CD4-positive, alpha-beta T cell treated with Interleukin-4 for 4 hours (primary cell): ENCODE results near the gene CCL22.

ENCODE experiments used
- DNase-seq: peaks from one replicate; pipeline ENCODE4 v3.0.0-alpha.2; 2020

Gene CCL22

GRCh38 chr16:57377080-57377841 lies 18.7 kb downstream of the CCL22 start:
- no peak for DNase-seq

- no peak for DNase-seq
Measured at GRCh38 chr16:57379579-57379978, 21.0 kb downstream of the CCL22 start.

GRCh38 chr16:57380671-57381462 lies 22.3 kb downstream of the CCL22 start:
- no peak for DNase-seq

GRCh38 chr16:57381791-57382534 lies 23.4 kb downstream of the CCL22 start:
- DNase-seq = no peak

- no peak for DNase-seq
Measured at GRCh38 chr16:57382535-57383275, 24.1 kb downstream of the CCL22 start.

GRCh38 chr16:57383276-57384247 lies 25.0 kb downstream of the CCL22 start:
- DNase-seq = no peak

- DNase-seq = no peak
Measured at GRCh38 chr16:57384248-57385070, 25.9 kb downstream of the CCL22 start.

- DNase-seq = no peak
Measured at GRCh38 chr16:57385083-57385482, 26.5 kb downstream of the CCL22 start.

- no peak for DNase-seq
Measured at GRCh38 chr16:57386381-57386951, 27.9 kb downstream of the CCL22 start.

- no peak for DNase-seq
Measured at GRCh38 chr16:57387598-57388354, 29.2 kb downstream of the CCL22 start.

- no peak for DNase-seq
Measured at GRCh38 chr16:57388359-57389086, 29.9 kb downstream of the CCL22 start.

- no peak for DNase-seq
Measured at GRCh38 chr16:57389087-57389468, 30.5 kb downstream of the CCL22 start.

GRCh38 chr16:57390636-57391295 lies 32.2 kb downstream of the CCL22 start:
- no peak for DNase-seq

GRCh38 chr16:57391300-57391699 lies 32.7 kb downstream of the CCL22 start:
- no peak for DNase-seq

GRCh38 chr16:57391708-57392107 lies 33.1 kb downstream of the CCL22 start:
- DNase-seq = no peak

- no peak for DNase-seq
Measured at GRCh38 chr16:57392694-57393093, 34.1 kb downstream of the CCL22 start.

GRCh38 chr16:57394444-57394843 lies 35.9 kb downstream of the CCL22 start:
- no peak for DNase-seq

- DNase-seq = no peak
Measured at GRCh38 chr16:57395026-57395425, 36.4 kb downstream of the CCL22 start.
